Medulla oblongata (tissue), 1 donor: Measurements from ENCODE around the gene CARD9.

ENCODE experiments used
- DNase-seq: peaks from one replicate; pipeline ENCODE4 v3.0.0-alpha.2; 2015; ENCODE audit errors: extremely low spot score

The CARD9 gene

GRCh38 chr9:136347472-136348256, 25.8 kb downstream of the CARD9 start:
- no peak for DNase-seq

GRCh38 chr9:136346927-136347465, 26.5 kb downstream of the CARD9 start:
- DNase-seq: no peak

DNA sequence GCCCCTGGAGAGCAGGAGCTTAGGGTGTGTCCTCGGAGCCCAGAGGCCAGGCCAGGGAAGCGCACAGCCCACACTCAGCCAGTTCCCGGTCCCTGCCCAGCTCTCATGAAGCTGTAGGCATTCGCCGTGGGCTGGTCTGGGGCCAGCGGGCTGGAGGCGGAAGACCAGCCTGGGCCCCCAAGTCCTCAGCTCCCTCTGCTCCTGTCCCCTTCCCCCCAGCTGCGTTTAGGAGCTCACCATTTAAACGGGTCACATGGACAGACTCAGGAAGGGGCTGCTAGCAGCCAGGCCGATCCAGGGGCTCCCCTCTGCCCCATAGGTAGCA, 27.4 kb downstream of the CARD9 start:
- no peak for DNase-seq

- DNase-seq: peak; percentile 92
Measured at GRCh38 chr9:136345281-136346156, 27.9 kb downstream of the CARD9 start.

GRCh38 chr9:136344544-136345280, 28.8 kb downstream of the CARD9 start:
- no peak for DNase-seq

- no peak for DNase-seq
Measured at GRCh38 chr9:136343884-136344269, 29.6 kb downstream of the CARD9 start.

GRCh38 chr9:136343121-136343883, 30.2 kb downstream of the CARD9 start:
- DNase-seq: no peak

- DNase-seq: peak; percentile 86
Measured at GRCh38 chr9:136342181-136343120, 31.0 kb downstream of the CARD9 start.

- no peak for DNase-seq
Measured at GRCh38 chr9:136341769-136342168, 31.7 kb downstream of the CARD9 start.

DNA sequence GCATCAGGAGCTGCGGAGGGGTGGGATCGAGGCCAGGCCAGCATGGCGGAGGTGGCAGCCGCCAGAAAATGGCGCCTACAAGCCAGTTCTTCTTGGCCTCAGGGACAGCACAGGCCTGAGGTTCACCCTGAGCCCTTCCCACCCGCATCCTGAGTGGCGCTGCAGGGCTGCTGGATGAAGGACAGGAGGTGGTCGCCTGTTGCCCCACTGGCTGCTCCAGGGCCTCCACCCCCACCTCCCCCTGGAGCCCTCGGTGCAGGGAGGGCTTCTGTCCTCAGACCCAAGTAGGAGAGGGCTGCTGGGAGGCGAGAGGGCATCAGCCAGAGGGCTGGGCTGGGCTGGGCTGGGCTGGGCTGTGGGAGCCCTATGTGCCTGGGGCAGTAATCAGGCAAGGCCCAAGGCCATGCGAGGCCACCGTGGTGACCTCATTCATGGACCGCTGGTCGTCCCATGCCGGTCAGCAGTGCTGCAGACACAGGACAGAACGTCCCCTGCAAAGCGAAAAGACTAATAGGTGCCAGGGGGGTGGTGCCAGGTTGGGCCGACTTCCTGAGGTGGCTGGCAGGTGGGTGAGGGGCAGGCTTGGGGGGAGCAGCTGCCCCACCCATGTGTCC, 32.3 kb downstream of the CARD9 start:
- DNase-seq: peak; percentile 38

DNA sequence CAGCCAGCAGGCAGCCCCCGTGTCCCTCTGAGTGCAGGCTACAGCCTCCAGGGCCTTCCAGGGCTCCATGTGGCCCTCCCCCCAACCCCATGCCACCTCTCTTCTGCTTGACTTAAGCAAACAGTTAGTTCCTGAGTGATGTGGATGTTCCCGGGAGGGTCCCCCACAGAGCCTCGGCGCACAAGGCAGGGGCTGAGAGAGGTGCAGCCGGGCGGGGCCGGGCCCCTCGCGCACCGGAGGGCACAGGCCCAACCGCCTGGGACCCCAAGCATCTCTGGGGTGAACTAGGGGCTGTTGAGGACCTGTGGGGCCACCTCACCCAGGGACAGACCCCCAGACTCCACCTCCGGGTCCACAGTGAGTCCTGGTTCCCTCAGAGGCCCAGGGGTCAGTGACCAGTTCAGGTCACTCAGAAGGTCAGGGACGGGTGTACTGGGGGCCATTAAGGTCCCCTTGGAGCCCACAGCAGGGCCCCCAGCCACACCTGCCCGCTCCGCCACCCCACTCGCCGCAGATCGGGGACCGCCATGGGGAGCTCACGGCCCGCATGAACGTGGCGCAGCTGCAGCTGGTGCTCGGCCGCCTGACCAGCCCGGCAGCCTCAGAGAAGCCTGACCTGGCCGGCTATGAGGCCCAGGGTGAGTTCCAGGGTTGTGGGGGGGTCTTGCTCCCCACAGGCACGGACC, 33.0 kb downstream of the CARD9 start:
- DNase-seq: no peak

DNA sequence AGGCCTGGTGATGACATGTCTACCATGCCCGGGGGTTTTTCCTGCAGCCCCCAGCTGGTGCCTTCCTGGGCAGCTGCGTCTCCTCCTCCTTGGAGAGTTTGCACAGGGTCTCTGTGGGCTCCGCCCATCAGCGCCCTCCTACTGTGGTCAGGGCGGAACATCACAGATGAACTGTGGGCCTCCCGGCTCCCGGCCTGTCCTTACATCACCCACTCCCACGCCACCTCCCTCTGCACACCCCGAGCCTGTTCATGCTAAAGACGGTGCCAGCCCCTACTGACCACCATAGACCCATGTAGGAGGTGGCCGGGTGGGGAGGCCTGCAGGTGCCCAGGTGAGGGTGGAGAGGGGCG, 33.5 kb downstream of the CARD9 start:
- no peak for DNase-seq

DNA sequence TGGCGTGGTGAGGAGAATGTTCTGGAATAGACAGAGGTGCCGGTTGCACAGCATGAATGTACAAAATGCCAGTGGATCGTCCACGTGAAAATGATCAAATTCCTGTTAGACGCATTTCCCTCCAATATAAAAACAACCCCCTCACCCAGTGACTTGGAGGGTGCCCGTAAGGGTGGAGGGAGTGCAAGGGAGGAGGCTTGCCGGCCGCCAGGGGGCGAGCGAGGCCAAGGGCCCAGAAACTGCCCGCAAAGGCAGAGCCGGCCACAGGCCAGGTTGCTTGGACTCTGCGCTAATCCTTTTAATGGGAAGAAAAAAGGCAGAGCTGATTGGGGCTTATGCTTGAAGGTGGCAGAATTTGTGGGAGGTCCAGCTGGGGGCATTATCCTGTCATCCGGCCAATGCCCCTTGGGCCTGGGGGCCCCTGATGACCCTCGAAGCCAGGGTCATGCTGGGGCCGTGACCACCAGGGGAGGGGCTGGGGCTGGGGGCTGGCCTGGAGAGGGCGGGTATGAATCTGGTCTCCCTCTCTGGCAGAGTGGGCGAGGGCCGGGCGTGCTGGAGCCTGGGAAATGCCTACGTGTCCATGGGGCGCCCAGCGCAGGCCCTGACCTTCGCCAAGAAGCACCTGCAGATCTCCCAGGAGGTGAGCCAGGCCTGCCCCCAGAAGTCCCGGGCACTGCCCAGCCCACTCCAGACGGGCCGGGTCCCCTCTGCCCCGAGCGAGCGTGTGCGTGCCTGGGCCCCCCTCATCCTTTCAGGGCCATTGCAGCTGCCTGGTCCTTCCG, 34.1 kb downstream of the CARD9 start:
- DNase-seq: peak; percentile 79

DNA sequence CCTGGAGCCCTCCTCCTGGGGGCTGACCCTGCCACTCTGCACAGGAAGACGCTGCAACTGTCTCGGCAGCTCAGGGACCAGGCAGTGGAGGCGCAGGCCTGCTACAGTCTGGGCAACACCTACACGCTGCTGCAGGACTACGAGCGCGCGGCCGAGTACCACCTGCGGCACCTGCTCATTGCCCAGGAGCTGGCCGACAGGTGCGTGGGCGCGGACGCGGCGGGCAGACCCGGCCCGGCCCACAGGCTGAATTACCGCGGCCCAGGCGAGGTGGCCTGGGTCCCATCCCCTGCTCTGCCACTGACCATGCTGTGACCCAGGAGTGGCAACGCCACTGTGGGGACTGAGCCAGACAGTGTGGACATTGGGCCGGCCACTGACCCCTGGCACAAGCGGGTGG, 35.0 kb downstream of the CARD9 start:
- DNase-seq: no peak

DNA sequence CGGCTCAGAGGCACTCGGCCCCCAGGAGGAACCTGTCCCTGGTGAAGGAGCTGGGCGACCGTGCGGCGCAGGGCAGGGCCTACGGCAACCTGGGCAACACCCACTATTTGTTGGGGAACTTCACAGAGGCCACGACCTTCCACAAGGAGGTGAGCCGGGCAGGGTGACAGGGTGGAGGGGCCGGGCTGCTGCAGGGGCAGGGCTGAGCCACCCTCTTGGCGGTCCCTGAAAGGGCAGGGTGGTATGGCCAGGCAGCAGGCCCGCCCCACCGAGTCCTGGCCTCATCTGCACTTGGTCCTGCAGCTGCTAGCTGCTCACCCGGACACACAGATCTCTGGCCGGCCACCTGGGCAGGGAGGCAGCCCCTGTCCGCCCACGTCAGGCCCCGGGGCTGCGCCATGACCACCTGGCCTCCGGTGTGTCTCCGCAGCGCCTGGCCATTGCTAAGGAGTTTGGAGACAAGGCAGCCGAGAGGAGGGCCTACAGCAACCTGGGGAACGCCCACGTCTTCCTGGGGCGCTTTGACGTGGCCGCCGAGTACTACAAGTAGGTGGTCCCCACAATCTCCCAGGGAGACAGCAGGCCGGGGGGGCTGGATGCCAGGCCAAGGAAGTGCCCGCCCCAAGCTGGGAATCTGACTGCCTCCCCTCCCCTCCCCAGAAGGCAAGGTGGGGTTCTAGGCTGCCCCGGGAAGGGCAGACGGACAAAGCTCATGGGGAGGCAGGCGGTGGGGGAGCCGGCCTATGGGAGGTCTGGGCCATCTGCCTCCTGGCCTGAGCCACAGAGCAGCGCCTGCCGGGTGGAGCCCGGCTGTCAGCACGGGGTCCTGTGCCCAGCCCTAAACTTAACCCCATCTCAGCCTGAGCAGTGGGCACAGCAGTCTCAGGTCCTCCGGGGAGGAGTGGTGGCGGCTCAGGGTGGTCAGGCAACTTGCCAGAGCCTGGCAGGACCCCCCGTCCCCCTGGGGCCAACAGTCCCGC, 35.8 kb downstream of the CARD9 start:
- DNase-seq: no peak

DNA sequence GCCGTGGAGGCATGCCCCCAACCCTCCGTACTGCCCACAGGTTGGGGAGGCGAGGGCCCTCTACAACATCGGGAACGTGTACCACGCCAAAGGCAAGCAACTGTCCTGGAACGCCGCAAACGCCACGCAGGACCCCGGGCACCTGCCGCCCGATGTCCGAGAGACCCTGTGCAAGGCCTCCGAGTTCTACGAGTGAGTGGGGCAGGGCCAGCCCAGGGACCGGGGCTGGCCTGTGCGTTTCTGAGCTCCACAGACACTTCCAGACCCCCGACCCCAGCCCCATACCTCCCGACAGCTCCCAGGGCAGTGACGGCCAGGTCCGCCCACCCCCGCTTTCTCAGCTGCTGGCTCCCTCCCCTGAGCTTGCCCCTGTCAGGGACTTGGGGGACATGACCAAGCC, 36.6 kb downstream of the CARD9 start:
- no peak for DNase-seq

DNA sequence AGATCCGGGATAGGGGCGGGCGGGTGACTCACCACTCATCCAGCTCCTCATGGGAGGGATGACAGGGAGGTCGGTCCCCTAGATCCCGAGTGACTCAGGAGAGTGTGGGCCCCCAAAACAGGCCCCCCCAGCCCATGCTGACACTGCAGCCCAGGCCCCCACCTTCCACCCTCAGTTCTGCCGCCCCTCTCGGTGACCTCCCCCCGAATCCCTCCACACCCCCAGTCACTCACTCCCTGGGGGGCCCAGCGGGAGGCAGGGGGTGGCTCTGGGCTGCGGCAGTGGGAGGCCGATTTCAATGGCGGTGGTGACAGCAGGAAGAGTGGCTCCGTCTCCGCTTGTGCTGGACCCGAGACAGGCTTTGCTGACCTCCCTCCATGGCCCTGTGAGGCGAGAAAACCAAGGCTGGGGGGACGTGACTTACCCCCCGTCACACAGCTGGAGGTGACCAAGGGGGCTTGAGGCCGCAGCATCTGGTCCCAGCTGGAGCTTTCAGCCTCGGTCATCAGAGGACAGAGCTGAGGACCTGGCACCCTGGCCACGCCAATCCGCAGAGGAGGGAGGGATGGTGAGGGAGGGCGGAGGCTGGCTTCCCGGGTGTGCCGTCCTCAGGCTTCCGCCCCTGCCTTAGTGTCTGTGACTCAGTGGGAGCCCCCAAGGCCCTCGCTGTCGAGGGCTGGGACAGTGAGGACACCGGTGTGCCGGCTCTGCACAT, 37.2 kb downstream of the CARD9 start:
- no peak for DNase-seq
